ENCODE measurements around the gene KCNMB1. TPM values are rescaled to one million over a fixed set of nuclear protein-coding genes. Genes with fewer than 3 reads are reported as not detected.

Gene KCNMB1
- total and polyA plus RNA-seq, 2 donors (not counting 3 experiments of a cell fraction or from before 2014, with no cell fraction given) = 0.15 to 0.29 TPM

DNA sequence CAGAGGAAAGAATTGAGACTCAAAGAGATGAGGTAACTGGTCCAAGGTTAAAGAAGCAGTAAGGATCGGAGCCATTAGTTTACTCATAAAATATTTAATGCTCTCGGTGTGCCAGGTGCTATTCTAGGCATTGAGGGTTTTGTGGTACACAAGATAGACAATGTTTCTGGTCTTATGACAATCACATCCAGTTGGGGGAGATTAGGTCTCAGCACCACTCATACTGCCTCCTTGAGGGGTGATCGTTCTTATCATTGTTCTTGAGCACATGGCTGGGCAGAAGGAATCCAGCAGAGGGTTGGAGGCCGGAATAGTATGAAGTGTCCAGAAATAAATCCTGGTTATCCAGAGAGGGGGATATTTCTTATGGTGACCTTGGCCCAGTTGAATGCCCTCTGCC lies 50.9 kb downstream of the KCNMB1 start:
- intact Hi-C loops (cut with micrococcal nuclease) = loop anchor here (2.0 kb wide), 1 partner anchor 69 kb away; no protein-coding TSS in a partner anchor
- FAIRE-seq = no peak
- TF ChIP-seq, protein P1, sequence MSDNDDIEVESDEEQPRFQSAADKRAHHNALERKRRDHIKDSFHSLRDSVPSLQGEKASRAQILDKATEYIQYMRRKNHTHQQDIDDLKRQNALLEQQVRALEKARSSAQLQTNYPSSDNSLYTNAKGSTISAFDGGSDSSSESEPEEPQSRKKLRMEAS (IDR thresholded peaks at IDR 0.05; ENCODE audit: insufficient read depth, insufficient read length) = no peak
- TF ChIP-seq MYC (IDR thresholded peaks at IDR 0.05; ENCODE audit: low read depth, low read length) = no peak
- TF ChIP-seq POLR2AphosphoS5 (IDR thresholded peaks at IDR 0.05; ENCODE audit: insufficient read depth, low read depth, low read length) = no peak

DNA sequence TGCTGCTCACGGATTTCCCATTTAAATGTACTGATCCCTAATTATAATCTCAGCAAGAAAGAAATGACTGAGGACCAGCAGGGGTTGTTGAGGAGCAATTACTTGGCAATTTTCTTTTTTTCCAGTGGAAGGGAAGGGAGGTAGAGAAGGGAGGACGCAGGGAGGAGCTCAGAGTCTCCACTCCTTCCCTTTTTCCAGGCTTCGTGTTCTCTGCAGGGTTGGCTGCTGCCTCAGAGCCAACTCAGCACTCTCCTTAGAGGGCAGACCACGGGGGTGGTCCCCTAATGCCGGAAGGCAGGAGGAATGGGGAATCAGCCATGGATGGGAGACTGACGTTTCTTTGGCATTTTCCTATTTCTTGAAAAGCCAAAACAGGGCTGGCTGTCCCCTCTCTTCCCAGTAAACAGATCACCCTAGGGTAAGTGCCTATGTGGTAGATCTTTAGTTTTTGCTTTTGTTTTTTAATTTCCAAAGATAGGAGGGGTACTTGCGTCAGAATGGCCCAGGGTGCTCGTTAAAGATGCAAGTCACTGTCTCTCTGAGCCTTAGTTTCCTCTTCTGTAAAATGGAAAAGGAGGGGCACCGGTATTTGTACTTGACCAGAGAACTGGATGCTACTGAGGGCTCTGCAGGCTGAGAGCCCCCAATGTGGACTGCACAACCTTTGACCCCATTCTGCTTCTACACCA lies 52.0 kb downstream of the KCNMB1 start:
- CTCF ChIA-PET = no interaction called here
- DNase-seq (ENCODE audit: low read depth, low spot score) = no peak
- TF ChIP-seq JUN (IDR thresholded peaks at IDR 0.05; ENCODE audit: borderline replicate concordance, insufficient read depth, insufficient read length, low read depth) (no peak), EZH2 (IDR thresholded peaks at IDR 0.05; ENCODE audit: borderline replicate concordance, low read depth, low read length, severe bottlenecking) (no peak), POLR2A (IDR thresholded peaks at IDR 0.05; ENCODE audit: low read depth, low read length) (no peak), FOS (IDR thresholded peaks at IDR 0.05; ENCODE audit: borderline replicate concordance, insufficient read depth, low read length) (no peak)
- TF ChIP-seq, protein P1 (IDR thresholded peaks at IDR 0.05; ENCODE audit: insufficient read depth, insufficient read length) = no peak
- dilution Hi-C loops (cut with MboI; ENCODE audit: extremely low pct_ligation_motif_present, low sequenced_read_pairs) (no loop called here), intact Hi-C loops (cut with micrococcal nuclease) (no loop called here)
- H4K20me1 ChIP-seq (replicated peaks; ENCODE audit: control insufficient read depth, extremely low read depth, insufficient read depth, low read length) = no peaks in the 10 kb centered on the region
- no peaks in the 10 kb centered on the region for H3K36me3 ChIP-seq (ENCODE audit: control insufficient read depth in 2 of 2, extremely low read depth in 1 of 2, insufficient read depth in 2 of 2, low read length in 2 of 2)
- H3K4me1 ChIP-seq (ENCODE audit: control insufficient read depth, extremely low read depth, insufficient read depth, low read length) = no peaks in the 10 kb centered on the region
- no peak overlapping the region for H2AFZ ChIP-seq (ENCODE audit: low read depth, low read length)
- H3K79me2 ChIP-seq (ENCODE audit: control insufficient read depth, insufficient read depth, low read length) = no peaks in the 10 kb centered on the region
- H3K27ac ChIP-seq (ENCODE audit: insufficient read depth, low read depth, low read length) = no peak overlapping the region
- H3K9me1 ChIP-seq (replicated peaks; ENCODE audit: control insufficient read depth, extremely low read depth, insufficient read depth, low read length) = no peaks in the 10 kb centered on the region
- H3K27me3 ChIP-seq (ENCODE audit: control insufficient read depth in 2 of 2, insufficient read depth in 2 of 2, low read length in 2 of 2) = no peaks in the 10 kb centered on the region
- POLR2A ChIA-PET = no interaction called here
- no peak for FAIRE-seq
- H3K9me3 ChIP-seq (replicated peaks; ENCODE audit: control insufficient read depth, insufficient read depth, low read length) = no peaks in the 10 kb centered on the region
- BruUV-seq (replicated peaks) = no TSS peak
- H3K4me2 ChIP-seq (ENCODE audit: insufficient read depth, low read length) = no peak overlapping the region
- no peak overlapping the region for H3K4me3 ChIP-seq (replicated peaks in 1 of 3; ENCODE audit: insufficient read depth in 1 of 3, low read depth in 1 of 3, low read length in 3 of 3)
- no peak overlapping the region for H3K9ac ChIP-seq (replicated peaks; ENCODE audit: extremely low read depth, insufficient read depth, low read length)

More for the DNA sequence above, 50.9 kb downstream of the KCNMB1 start:
- no peak overlapping the region for H2AFZ ChIP-seq (ENCODE audit: low read depth, low read length)
- H3K4me1 ChIP-seq (ENCODE audit: control insufficient read depth, extremely low read depth, insufficient read depth, low read length) = no peaks in the 10 kb centered on the region
- no peaks in the 10 kb centered on the region for H3K27me3 ChIP-seq (ENCODE audit: control insufficient read depth in 2 of 2, insufficient read depth in 2 of 2, low read length in 2 of 2)
- no peaks in the 10 kb centered on the region for H4K20me1 ChIP-seq (replicated peaks; ENCODE audit: control insufficient read depth, extremely low read depth, insufficient read depth, low read length)
- no peak overlapping the region for H3K4me3 ChIP-seq (replicated peaks in 1 of 3; ENCODE audit: insufficient read depth in 1 of 3, low read depth in 1 of 3, low read length in 3 of 3)
- H3K27ac ChIP-seq (ENCODE audit: insufficient read depth, low read depth, low read length) = no peak overlapping the region
- H3K4me2 ChIP-seq (ENCODE audit: insufficient read depth, low read length) = no peak overlapping the region
- CTCF ChIA-PET = interaction anchor here (1.0 to 2.6 kb wide), 5 partner anchors 13 to 295 kb away, joined by 3 to 8 read pairs (median 7); no protein-coding TSS in a partner anchor
- BruUV-seq (replicated peaks) = no TSS peak
- H3K9me1 ChIP-seq (replicated peaks; ENCODE audit: control insufficient read depth, extremely low read depth, insufficient read depth, low read length) = no peaks in the 10 kb centered on the region
- H3K9me3 ChIP-seq (replicated peaks; ENCODE audit: control insufficient read depth, insufficient read depth, low read length) = no peaks in the 10 kb centered on the region
- no peak overlapping the region for H3K9ac ChIP-seq (replicated peaks; ENCODE audit: extremely low read depth, insufficient read depth, low read length)
- POLR2A ChIA-PET = no interaction called here
- DNase-seq (ENCODE audit: low read depth, low spot score) = no peak
- no peaks in the 10 kb centered on the region for H3K79me2 ChIP-seq (ENCODE audit: control insufficient read depth, insufficient read depth, low read length)
- H3K36me3 ChIP-seq (ENCODE audit: control insufficient read depth in 2 of 2, extremely low read depth in 1 of 2, insufficient read depth in 2 of 2, low read length in 2 of 2) = no peaks in the 10 kb centered on the region
- dilution Hi-C loops (cut with MboI; ENCODE audit: extremely low pct_ligation_motif_present, low sequenced_read_pairs) = no loop called here

Data from endothelial cell of umbilical vein (primary cell).